HG02763 (cell line): ENCODE data around the gene TMEM263.
"Not testable (repeated sequence)": the region's sequence is repeated elsewhere in the genome, so short reads cannot be mapped to it uniquely, and the experiment has no call there.

Experiments
- ATAC-seq: cut with Tn5 transposase; IDR thresholded peaks from one replicate; pipeline ENCODE4 v1.9.1; 2021; ENCODE audit warnings: mild to moderate bottlenecking, moderate library complexity; ENCODE audit not compliant: unreplicated experiment

TMEM263 gene

DNA sequence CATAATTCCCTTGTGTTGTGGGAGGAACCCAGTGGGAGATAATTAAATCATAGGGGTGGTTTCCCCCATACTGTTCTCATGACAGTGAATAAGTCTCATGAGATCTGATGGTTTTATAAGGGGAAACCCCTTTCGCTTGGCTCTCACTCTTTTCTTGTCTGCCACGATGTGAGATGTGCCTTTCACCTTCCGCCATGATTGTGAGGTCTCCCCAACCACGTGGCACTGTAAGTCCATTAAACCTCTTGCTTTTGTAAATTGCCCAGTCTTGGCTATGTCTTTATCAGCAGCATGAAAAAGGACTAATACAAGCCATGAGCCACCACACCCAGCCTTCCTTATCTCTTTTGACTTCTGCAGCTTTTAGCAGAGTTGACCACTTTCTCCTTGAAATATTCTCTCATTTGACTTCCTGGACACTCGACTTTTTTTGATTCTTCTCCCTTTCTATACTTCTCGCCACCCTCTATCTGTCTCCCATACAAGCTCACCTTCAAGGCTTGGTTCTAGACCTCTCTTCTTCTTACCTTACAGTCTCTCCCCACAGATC, 29.0 kb downstream of the TMEM263 start:
- ATAC-seq: no peak

DNA sequence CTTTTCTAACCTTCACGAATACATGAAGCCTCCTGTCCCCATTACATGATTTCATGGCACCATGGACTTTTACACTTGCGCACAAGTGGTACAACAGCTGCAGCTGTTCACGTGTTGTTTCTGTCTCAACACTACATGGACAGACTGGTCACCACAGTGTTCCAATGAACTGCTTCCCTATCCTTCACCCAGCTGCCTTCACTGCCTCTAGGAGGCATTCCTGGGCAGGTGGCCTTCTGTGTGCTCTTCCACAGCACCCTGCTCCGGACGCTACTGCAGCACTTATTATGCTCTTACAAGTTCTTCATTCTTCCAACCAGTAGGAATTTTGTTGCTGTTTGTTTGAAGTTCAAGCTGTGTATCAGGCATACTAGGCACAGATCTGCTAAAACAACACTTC, 29.8 kb downstream of the TMEM263 start:
- ATAC-seq: no peak

DNA sequence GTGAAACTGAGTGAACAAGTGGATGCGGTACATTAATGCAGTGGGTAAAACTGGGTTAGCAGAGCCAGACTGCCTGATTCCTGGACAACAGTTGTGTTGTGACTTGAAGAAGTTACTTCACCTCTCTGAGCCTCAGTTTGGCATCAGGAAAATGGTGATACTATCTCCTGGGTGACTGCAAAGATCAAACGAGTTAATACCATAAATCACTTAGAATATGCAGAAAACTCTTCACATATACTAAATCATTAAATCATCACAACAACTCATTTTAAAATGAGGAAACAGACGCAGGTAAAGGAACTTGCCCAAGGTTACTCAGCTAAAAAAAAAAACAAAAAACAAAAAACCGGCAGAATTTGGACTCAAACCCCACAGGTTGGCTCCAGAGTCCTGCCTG, 30.4 kb downstream of the TMEM263 start:
- no peak for ATAC-seq

DNA sequence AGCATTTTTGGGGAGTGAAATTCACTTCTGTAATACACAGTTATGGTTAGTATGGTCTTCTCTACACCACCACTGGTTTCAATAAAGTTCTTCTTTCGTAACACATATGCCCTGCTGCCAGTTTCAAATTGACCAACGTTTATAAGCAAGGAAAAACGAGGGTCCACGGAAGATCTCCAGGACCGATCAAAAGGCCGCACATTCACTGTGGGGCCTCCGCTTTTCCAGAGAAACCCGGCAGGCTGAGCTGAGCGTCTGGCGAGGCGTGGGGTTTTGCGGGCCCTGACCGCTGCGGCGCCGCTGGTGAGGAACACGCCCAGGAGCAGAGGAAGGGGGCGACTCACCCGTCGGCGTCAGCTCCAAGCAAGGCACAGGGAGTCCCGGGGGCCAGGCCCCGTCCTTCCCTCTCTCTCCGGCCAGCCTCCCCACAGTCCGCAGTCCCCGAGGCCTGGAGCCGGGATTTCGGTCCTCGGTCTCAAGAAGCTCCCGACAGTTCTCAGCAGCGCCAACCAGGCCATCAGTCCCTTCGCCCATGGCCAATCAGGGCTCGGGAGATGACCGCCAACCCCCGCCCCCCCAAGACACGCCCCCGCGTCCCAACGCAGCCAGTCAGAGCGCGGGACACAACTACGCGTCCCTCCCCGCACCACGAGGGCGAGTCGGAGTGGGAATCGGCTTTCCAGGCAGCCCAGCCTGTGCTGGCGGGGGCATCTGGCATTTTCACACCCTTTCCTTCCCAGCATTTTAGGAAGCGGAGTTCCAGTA, 31.1 kb downstream of the TMEM263 start, which contains the start of gene MTERF2:
Gene MTERF2, minus strand, starts transcription at position 522 of the 765 bp plus-strand sequence. CDS start 8,432 bp downstream, outside the sequence.
- ATAC-seq: peak; percentile 87

DNA sequence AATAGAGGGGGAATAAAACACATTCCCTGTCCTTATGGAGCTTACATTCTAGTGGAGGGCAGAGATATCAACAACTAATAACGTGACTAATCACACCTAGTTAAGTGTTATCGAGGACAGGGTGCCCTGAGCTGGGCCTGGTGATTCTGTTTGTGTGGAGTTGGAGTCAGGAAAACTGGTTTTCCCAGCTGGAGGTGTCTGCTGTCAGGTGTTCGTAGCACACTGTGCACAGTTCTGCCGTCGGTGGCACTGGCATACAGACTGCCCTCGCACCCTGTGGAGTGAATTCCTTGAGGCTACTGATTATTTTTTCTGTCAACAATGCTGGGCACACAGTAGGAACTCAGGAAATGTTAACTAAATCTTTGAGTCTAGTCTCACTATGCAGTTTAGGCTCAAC, 32.1 kb downstream of the TMEM263 start:
- no peak for ATAC-seq

DNA sequence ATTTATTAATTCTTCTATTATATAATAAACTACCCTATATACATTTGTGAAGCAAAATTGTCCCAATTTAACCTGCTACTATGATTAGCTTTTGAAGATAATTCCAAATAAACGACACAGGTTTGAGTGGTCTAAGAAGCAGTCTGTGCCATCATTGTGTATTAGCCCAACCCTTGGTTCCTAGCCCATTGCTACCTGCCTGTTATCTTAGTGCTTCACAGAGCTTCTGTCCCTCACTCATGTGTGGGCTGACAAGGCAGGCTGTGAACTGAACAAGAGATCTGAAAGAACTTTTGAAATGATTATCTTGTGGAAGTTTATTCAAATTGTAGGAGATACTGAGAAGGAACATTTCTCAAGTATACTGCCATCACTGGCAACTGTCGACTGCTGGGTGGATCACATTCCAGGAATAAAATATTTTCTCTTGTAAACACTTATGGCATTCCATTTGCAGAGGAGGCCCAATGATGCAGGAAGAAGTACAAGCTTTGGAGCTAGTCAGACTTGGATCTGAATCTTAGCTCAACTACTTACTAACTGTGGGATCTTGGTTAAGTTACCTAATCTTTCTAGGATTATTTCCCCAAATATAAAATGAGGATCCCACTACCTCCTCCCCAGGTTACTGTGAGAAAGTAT, 39.0 kb downstream of the TMEM263 start:
- no peak for ATAC-seq

DNA sequence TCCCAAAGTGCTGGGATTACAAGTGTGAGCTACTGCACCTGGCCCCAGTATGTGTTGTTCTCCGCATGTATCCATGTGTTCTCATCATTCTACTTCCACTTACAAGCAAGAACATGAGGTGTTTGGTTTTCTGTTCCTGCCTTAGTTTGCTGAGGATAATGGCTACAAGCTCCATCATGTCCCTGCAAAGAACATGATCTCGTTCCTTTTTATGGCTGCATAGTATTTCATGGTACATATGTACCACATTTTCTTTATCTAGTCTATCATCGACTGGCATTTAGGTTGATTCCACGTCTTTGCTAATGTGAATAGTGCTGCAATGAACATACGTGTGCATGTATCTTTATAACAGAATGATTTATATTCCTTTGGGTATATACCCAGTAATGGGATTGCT, 40.4 kb downstream of the TMEM263 start:
- ATAC-seq: not testable (repeated sequence)

DNA sequence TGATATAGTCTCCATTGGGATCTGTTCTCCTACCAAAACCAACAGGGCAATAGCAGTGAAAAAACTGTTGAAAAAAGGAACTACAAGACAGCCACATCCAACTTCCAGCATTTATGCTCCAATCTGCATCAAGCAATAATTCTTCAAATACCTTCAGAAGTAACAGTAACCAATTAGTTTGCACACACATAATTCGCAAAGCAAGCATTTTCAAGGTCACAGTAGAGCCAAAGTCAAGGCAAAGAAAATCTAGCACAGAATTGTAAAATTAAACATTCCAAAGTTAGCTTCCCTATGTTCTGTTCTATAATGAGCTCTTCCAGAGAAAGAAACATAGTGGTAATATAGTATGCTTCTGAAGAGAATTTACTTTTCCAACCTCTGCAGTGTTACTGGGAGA, 42.2 kb downstream of the TMEM263 start:
- ATAC-seq: no peak

DNA sequence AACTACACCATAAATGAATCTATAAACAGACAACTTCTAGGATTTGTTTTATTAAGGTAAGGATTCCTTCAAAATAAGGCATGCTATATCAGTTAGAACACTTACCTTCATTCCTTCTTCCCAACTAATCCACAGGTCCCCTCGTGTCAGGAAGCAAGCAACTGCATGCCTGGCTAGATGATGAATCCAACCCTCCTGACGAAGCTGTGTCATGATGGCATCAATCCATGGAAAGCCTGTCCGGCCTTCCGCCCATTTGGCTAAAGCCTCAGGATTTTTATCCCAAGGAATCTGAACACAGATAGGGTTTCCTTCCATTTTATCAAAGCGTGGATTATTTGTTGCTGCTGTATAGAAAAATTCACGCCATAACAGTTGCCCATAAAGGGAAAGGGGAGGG, 43.7 kb downstream of the TMEM263 start:
- no peak for ATAC-seq

DNA sequence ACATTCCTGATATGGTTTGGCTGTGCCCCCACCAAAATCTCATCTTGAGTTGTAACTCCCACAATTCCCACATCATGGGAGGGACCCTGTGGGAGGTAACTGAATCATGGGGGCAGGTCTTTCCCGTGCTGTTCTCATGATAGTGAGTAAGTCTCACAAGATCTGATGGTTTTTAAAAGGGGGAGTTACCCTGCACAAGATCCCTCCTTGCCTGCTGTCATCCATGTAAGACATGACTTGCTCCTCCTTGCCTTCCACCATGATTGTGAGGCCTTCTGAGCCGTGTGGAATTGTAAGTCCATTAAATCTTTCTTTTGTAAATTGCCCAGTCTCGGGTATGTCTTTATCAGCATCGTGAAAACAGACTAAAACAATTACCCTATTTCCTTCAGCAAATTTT, 47.0 kb downstream of the TMEM263 start:
- not testable (repeated sequence) for ATAC-seq

DNA sequence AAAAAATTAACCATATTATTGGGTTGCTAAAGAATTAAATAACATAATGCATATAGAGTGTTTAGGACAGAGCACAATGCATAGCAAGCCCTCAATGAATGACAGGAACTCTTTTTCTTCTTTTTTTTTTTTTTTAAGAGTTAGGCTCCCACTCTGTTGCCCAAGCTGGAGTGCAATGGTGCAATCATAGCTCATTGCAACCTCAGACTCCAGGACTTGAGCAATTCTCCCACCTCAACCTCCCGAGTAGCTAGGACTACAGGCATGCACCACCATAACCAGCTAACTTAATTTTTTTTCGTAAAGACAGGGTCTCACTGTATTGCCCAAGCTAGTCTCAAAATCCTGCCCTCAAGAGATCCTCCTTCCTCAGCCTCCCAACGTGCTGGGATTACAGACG, 51.7 kb downstream of the TMEM263 start:
- ATAC-seq: no peak

DNA sequence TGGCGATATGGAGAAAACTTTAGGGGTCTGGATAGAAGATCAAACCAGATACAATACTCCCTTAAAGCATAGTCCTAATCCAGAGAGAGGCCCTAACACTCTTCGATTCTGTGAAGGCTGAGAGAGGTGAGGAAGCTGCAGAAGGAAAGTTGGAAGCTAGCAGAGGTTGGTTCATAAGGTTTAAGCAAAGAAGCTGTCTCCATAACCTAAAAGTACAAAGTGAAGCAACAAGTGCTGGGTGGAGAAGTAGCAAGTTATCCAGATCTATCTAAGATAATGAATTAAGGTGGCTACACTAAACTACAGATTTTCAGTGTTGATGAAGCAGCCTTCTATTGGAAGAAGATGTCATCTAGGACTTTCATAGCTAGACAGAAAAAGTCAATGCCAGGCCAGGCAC, 55.8 kb downstream of the TMEM263 start:
- ATAC-seq: no peak

DNA sequence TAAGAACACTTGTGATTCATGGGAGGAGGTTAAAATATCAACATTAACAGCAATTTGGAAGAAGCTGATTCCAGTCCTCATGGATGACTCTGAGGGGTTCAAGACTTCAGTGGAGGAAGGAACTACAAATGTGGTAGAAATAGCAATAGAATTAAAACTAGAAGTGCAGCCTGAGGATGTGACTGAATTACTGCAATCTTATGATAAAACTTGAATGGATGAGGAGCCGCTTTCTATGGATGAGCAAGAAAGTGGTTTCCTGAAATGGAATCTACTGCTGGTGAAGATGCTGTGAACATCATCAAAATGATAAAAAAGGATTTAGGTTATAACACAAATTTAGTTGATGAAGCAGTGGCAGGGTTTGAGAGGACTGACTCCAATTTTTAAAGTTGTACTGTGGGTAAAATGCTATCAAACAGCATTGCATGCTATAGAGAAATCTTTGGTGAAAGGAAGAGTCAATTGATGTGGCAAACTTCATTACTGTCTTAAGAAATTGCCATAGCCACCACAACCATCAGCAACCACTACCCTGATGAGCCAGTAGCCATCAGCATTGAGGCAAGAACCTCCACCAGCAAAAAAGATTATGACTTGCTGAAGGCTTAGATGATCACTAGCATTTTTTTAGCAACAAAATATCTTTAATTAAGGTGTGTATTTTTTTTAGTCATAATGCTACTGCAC, 57.2 kb downstream of the TMEM263 start:
- ATAC-seq: no peak

DNA sequence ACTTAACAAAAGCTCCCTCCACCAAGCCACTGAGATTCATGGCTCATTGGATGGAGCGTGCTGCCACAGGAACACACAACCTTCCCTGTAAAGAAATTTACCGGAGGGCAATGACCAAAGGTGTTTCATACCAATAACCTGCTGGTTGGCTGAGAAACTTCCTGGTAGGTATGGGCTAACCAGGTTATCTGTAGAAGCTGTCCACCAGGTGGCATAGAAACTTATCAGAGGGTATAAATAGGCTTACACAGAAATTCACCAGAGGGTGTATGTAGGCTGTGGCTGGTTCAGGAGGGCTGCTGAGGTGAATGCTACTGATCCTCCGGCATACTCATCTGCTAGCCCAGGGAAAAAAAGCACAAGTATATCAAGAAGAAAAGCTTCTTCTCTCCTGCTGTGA, 58.3 kb downstream of the TMEM263 start:
- no peak for ATAC-seq

DNA sequence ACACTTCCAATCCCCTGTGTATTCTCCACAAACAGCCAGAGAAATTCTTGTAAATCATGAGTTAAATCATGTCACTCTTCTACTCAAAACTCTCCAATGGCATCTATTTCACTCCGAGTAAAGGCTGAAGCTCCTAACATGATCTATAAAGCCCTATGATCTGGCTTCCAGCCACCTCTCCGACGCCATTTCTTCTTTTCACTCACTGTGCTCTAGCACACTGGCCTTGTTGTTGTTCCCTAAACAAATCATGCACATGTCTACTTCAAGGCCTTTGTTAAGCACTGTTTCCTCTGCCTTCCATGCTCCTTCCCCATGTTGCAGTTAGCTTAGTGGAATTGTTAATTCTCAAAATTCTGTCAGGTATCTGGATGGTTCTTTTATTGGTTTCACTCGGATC, 61.3 kb downstream of the TMEM263 start:
- no peak for ATAC-seq

DNA sequence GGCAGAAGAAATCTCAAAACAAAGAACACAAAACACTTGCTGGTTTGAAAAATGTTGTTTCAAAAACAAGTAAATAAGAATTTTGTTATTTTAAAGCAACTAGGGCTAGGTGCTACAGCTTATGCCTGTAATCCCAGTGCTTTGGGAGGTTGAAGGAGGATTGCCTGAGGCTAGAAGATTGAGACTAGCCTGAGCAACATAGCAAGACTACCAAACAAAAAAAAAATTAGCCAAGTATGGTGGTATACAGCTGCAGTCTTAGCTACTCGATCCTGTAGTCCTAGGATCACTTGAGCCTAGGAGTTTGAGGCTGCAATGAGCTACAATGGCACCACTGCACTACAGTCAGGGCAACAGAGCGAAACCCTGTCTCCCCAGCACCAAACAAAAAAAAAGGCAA, 63.8 kb downstream of the TMEM263 start:
- ATAC-seq: no peak
